Inflammatory macrophage (primary cell): ENCODE results near the gene MTCH2.
"Not testable (repeated sequence)": the region's sequence is repeated elsewhere in the genome, so short reads cannot be mapped to it uniquely, and the experiment has no call there.

Source experiments
- DNase-seq, 2 donors: peaks; one replicate each; pipeline ENCODE4 v3.0.0-alpha.2; 2020 to 2022

MTCH2 gene

DNA sequence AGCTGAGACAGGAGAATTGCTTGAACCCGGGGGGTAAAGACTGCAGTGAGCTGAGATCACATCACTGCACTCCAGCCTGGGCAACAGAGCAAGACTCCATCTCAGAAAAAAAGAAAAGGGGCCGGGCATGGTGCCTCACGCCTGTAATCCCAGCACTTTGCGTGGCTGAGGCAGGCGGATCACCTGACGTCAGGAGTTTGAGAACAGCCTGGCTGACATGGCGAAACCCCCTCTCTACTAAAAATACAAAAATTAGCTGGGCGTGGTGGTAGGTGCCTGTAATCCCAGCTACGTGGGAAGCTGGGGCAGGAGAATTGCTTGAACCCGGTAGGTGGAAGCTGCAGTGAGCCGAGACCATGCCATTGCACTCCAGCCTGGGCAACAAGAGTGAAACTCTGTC is 6.0 kb downstream of the MTCH2 start:
- DNase-seq = not testable (repeated sequence)

DNA sequence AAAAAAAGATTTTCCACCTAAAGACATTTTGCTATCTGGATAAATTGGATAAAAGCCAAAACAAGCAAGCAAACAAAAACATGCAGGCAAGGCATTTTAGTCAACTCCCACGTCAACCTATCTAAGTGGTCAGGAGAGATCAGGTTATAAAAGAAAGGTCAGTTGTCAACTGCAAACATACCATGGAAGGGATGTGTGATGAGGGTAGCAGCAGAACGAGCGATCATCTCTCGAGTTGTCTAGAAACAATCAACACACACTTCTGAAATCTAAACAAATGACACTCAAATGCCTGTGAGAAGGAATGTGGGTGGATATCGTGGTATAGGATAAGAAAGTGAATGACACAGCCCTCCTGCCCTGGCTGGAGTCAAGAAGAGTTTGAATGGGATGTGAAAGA is 10.9 kb downstream of the MTCH2 start:
- DNase-seq = no peak

DNA sequence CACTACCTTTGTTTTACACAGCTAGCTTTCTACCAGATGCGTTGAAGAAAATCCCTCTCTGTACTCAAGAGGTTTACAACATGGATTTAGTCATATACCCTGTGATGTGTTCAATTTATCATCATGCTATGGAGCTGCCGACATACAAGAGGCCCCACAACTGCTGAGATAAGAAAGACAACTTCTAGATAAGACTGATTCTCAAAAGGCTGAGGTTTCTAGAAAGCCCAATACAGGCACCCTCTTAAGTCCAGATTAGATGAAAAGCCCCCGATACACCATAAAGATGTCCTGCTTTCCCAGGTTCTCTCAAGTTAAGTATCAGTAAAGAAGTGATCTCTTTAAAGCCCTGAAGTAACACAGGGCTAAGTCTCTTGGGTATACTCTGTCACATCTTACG is 14.3 kb downstream of the MTCH2 start:
- no peak for DNase-seq

DNA sequence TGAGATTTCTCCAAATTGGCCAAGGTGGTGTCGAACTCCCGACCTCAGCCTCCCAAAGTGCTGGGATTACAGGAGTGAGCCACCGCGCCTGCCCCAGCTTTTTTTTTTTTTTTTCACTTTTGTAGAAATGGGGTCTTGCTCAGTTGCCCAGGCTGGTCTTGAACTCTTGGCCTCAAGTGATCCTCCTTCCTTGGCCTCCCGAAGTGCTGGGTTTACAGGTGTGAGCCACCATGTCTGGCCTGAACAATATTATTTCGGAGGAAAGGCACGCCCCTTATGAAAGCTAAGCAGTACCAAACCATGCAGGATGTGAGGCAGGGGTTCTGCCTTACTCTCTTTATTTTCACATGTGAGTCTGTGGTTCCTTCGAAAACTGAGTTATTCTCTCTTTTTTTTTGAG is 16.1 kb downstream of the MTCH2 start:
- DNase-seq = no peak

DNA sequence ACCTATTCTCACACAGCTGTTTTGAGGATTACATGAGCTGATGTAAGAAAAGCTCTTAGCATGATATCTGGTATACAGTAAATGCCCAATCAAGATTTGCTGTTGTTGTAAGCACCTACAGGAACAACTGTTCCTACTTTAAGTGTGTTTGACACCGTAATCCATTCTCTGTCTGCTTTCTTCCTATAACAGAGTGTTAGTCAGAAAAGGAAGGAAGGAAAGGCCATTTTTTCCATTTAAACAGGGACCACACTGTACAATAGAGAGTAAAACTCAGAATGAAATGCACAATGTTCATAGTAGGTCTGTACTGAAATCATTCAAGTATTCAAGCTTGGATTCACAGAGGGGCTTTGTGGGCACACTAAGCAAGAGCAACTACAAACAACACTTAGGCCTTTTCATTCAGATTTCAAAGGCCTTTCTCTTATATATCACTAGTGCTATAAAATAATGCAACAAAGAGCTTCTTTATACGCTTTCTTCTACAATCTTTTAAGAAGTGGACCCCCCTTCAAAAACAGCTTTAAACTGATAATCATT is 21.5 kb downstream of the MTCH2 start:
- DNase-seq = no peak

DNA sequence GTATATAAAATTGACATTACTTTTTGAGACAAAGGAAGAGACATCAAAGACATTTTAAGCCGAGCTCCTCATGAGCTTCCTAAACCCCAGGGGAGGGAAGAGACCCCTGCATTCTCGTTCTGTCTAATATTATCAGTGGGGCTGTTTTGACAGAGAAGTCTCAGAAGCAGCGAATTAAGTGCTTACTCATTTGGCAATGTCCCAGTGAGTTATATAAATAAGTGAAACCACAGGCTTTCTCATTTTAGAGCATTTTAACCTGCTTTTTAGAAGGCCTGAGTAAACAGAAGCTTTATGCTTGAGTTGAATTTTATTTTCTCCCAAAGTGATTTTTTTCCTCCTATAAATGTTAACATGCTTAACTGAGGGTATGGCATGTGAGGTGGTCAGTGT is 24.9 kb downstream of the MTCH2 start:
- no peak for DNase-seq

DNA sequence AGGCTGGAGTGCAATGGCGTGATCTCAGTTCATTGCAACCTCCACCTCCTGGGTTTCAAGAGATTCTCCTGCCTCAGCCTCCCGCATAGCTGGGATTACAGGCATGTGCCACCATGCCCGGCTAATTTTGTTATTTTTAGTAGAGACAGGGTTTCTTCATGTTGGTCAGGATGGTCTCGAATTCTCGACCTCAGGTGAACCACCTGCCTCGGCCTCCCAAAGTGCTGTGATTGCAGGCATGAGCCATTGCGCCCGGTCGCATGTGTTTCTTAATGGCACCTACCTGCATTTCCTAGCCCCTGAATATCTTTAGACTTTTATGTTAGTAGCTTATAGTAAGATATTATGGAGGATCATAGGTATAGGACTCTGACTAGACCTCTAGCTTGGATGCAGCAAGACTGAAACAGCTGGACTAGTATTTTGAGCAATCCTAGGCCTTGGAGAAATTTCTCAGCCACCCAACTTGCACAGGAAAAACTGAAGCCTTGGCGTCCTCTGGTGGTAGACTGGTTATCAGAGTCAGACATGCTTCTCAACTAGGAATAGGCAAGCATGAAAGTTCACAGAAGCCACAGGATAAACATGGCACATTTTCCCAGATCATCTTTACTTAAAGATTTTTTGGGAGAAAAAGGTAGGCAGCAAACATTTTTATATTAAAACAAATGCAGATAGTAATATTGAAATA is 25.5 kb downstream of the MTCH2 start:
- DNase-seq = peak; percentile 67 to 84

DNA sequence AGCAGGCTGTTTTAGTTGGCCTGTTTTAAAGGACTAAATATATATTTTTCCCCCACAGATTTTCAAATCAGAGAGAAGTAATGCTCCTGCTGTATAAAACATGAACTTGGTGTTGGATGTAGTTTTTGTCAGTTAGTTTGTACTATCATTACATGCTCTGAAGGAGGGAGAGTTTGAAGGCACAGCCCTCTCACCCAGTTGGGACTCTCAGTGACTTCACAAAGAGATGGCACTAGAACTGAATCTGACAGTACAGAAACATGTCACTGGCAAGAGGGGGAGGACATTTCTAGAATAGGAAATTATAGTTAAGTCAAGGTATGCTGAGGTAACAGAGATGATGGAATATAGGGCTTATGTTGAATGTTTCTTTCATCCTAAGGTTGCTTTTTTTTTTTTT is 27.1 kb downstream of the MTCH2 start:
- no peak for DNase-seq

DNA sequence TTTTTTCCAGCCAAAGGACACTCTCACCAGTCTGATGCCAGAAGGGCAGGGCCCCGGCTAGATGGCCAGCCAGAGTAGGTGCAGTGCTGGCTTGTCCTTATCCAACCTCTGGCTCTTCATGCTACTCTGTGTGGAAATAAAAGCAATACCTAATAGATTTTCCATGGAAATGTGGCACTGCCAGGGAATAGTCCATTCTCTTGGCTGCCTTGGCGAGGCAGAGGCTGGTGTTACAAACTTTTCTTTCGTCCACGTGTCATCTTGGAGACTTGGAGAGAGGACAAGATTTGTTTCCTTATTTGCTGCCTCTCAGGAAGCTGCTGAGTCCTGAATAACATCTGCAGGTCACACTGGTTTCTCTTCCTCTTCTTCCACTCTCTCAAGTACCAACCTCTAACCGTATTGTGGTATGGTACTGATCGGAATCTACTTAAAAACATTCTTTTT is 31.0 kb downstream of the MTCH2 start:
- peak; percentile 62 to 73 for DNase-seq

DNA sequence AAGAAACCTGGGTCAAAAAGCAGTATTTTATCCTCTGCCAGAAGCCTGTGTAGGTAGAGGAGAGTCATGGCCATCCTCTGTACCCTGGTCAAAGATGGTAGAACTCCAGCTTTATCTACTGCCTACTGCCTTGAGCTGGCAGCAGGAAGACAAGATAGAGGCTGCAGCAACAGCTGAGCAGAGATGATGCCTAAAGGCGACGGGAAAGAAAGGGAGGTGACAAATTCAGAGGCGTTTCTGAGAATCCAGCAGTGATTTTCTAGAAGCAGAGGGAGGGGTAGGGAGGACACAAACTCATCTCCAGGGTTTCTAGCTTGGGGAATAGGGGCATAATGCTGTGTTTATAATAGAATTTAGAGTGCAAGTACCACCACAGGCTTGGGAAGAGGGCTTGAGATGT is 32.7 kb downstream of the MTCH2 start:
- no peak for DNase-seq

DNA sequence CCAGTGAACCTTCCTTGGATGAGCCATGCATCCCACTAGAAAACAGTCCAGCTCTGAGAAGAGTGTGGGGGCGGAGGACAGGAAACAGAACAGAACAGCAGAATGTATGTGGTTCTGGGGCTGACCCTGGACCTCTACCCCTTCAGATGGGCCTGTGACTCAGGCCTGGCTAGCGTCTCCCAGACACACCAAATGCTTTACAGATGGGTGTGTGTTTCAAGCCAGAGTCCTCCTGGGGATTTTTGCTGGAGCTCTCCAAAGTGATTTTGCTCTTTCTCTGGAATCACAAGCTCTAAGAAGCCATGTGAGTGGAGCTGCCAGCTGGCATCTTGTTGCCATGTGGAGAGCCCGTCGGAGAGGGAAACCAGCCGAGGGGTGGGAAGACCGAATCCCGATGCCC is 35.0 kb downstream of the MTCH2 start:
- DNase-seq = peak in 1 of 2 donors; percentile 14

DNA sequence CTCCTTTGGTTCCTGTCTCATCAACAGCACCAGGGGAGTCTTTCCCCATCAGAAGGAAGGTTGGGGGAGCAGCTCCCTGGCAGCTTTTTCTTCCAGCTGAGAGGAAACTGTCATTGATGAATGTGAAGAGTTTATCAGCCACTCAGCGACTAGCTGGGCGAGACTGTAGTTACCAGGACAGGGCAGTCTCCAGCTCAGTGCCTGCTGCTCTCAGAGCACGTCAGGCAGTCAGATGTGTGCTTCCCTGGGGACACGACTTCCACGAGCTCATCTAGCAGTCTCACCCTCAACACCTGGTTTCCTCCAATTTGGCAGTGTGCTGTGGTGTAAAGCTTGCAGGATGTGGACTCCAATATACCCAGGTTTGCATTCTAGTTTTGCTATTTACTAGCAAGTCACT is 35.6 kb downstream of the MTCH2 start:
- DNase-seq = no peak

DNA sequence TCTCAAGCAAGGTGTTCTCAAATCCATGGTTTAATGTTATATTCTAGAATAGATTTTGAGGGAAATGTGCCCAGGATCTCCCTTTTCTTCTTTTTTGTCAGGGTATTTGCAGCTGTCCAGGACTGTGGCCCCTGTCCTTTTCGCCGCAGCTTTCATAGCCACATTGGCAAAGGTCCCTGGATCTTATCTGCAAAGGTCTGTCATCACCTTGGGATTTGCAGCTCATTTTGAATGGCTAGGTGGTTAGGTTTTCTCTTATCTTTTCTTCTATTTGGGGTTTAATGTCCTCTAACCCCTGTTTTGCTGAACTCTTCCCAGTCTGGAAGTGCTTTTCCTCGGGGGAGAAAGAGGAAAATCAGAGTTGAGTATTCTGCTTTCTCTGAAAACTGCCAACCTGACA is 36.4 kb downstream of the MTCH2 start:
- DNase-seq = no peak

DNA sequence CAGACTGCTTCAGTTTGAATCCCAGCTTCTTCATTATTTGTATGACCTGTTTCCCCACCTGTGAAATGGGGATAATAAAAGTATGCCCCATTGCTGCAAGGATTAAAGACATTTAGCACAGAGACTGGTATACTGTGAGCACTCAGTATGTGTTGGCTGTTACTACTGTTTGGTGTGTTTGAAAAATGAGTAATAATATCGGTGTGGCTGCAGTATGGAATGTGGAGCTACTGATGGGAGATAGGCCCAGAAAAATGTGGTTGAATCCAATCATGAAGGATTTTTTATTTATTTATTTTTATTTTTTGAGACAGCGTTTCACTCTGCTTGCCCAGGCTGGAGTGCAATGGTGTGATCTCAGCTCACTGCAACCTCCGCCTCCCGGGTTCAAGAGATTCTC is 39.1 kb downstream of the MTCH2 start:
- DNase-seq = no peak

DNA sequence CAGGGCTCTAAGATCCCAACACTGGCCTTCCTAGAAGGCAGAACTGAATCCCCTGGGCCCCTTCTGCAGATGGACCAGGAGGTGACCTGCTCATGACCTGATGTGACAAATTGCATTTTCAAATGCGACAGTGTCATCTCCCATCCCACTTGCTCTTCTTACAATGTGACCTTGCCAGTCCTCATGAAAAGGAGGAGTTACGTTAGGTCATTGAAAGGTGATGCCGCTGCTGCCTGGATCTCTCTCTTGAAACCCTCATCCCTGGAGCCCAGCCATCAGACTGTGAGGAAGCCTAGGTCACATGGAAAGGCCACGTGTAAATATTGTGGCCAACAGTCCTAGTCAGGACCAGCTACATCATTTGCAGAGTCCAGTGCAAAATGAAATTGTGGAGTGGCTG is 42.5 kb downstream of the MTCH2 start:
- DNase-seq = no peak

DNA sequence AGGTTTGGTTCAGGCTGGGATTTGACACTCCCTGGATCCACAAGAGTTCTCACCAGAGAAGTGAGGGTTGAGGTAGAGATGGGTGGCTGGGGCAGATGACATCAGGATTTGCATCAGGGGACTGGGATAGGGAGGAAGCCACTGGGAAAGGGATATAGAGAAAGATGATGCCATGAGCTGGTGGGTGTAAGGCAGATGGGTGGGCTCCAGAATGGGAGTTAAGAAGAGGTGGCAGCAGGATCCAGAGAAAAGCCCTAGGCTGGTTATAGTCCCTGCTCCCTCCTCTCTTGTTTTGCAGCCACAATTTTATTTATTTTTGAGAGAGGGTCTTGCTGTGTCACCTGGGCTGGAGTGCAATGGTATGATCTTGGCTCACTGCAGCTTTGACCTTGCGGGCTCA is 46.4 kb downstream of the MTCH2 start:
- DNase-seq = no peak

DNA sequence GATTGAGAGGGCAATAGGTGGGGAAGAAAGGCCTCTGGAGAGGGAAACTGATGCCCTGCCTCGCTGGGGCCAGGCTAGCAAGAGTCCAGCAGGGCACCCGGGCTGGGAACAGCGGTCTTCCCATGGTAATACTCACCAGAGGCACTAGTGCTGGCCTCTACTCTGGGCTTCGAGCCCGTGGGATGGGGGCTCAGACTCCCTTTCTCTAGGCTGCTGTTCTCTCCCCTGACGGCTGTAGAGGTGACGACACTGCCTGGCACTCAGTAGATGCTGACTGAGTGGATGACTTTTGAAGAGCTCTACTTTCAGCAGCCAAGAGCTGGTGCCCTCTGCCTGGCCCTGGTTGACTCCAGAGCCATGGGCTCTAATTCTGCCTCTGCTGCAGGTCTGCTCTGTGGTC is 47.3 kb downstream of the MTCH2 start:
- DNase-seq = no peak

DNA sequence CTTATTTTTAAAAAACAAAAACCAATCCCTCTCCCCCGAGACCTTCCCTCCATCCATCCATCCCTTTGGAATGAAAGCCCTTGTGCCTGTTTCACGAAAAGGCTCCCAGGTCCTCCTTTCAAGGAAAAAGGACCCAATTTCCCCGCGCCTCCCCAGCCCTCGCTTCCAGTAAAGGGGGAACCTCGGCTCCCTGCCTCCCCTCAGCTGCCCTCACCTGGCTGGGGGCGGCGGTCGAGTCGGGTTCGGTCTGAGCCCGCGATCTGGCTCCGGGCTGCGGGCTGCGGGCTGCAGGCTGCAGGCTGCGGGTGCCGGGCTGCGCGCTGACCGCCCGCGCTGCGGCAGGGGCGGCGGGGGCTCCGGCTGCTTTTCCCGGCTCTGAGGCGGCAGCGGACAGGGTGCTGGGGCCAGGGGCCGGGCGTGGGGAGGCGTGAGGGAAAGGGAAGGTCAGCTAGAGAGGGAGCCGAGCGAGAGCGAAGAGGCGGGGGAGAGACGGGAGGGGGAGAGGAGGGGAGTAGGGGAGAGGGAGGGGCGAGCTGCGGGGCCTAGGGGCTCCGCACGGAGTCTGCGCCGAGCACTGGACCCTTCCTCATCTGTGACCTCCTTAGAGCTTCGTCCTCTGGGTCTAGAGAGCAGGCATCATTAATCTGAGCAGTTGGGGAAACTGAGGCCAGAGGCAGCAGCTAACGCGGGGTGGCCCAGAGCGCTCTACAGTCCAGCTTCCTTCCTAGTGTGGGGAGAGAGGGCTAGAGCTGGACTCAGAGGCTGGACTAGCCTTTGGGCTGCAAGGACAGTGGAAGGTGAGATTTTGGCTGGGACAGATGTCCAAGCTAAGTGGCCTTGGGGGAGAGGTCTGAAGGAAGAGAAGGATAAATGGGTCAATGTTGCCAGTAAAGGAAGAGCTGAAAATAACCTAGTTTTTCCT is 48.2 kb downstream of the MTCH2 start, which contains the start of gene C1QTNF4:
Gene C1QTNF4 (minus strand): TSS at position 478 of the 922 bp plus-strand sequence. CDS start 3,601 bp downstream, outside the sequence.
- no peak for DNase-seq

DNA sequence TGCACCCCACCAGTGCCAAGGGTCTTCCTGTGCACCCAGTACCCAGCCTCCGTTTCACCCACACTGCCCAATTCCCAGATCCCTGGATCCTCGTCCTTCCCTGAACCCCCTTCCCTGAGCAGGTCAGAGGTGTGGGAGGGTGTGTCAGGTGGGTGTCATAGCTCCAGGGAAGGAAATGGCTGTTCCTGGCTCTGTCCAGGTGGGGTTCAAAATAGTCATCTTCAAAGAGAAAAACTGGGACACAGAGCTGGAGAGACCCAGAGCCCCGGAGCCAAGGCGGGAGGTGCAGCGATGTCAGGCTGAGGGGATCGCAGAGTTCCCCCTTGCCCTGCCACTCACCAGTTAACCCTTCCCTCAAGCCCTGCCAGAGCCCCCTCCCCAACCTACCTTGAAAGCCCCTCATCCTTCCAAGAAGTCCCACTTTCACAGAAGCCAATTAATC is 48.8 kb downstream of the MTCH2 start:
- DNase-seq = no peak

DNA sequence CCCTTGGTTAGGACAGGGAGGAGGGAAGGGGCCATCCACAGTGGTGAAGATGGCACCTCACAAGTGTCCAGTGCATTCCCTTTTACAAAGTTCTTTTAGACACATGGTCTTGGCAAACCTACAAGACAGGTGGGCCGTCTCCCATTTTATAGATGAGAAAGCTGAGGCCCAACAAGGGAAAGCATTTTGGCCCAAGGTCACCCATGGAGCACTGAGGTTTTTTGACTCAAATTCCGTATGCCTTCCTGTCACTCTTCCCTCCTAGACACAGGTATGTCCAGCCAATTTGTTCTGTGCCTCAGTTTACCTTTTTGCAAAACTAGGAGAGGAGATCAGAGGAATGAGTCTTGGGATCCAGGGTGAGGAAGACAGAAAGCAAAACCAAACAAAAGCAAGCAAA is 49.4 kb downstream of the MTCH2 start:
- DNase-seq = no peak

DNA sequence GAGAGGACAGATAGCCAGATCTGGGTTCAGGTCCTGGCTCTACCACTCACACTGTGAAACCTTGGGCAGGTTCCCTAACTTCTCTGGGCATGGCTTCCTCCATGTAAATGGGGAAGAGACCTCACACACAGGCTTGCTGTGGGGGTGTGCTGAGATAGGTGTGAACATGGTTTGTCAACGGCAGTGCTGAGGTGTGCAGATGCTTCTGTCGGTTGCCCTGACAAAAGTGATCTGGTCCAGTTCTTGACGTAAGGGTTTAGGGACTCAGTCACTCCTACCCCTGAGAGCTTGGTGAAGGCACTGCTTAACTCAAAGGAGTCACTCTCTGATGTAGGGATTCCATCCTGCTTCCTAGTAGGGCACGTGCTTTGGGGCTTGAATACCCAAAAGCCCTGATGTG is 50.1 kb downstream of the MTCH2 start:
- DNase-seq = peak in 1 of 2 donors; percentile 13

DNA sequence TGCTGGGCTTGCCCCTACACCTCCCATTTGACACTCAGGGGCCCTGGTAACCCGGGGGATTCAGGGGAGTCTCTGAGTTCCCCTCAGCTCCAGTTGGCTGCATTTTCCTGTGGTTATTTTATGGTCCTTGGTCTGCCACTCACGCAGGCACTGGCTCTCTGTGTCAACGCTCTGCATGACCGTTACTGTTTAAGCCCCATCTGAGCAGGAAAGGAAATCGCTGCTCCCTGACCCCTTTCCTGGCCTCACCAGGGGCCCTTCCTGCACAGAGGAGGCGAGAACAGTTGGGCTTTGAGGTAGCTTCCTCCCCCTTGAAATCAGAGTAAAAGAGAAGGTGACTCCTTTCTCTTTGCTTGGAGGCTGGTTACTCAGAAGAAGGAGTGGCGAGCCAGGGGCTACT is 50.6 kb downstream of the MTCH2 start:
- no peak for DNase-seq
